H7 (cell line): Measurements from ENCODE around the gene PC. TPM values are rescaled to one million over a fixed set of nuclear protein-coding genes. Genes with fewer than 3 reads are reported as not detected.

Experiments
- DNase-seq: peaks from one replicate; pipeline ENCODE4 v3.0.0; 2012
- H3K27me3 ChIP-seq: 2 replicates; pipeline ENCODE4 v1.6.0; 2011; ENCODE audit warnings: mild to moderate bottlenecking, low read length; ENCODE audit not compliant: control insufficient read depth, insufficient read depth
- H3K36me3 ChIP-seq: replicated peaks from 2 replicates; pipeline ENCODE4 v1.5.1; 2011; ENCODE audit warnings: low read length; ENCODE audit not compliant: control insufficient read depth, insufficient read depth
- H3K4me3 ChIP-seq: 2 replicates; pipeline ENCODE4 v1.5.1; 2011; ENCODE audit warnings: low read depth, mild to moderate bottlenecking, control low read depth, low read length, moderate library complexity; ENCODE audit not compliant: insufficient read depth
- total RNA-seq: library from RNA; depleted of rRNA; stranded (reverse); fragments of >200 nt; shearing (Covaris generic); gene quantifications from 2 replicates; pipeline ENCODE4 v1.2.3, GENCODE V29; 2014

PC gene
- total RNA-seq, 1 experiment from 2014 or later, result 26.6 TPM

DNA sequence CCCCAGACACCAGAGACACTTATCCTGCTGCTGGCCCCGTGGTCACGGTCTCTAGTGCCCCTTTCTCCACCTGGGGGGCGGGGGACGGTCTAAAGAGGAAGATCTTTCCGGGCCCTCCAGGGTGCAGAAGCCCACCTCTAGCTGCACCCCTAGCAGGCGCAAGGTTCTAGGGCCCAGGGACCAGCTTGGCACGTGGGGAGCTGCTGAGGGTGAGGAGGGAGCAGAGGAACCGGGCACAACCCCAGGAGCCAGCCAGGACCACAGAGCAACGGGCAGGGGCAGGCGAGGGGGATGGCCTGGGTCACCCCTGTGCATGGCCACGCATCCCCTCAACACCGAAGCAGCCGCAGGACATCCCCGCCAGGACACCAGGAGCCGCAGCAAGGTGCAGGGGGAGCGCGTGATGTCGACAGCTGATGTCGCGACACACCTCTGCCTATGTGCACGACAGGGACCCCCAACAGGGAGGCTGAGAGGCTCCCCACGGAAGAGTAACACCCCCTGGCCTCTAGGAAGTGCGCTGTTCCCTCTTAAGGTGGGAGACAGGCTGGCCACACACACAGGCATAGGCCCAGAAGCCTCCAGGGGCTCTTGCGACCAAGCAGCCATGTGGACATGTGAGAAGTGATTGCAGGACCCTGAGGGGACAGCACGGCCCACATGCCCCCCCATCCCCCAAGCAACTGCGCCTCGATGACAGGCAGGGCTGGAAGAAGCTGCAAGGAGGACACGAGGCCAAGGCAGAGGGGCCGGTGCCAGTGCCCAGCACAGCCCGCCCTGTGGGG is 96.2 kb downstream of the PC start:
- Histone ChIP-seq H3K36me3 (no peaks in the 10 kb centered on the region), H3K4me3 (no peak overlapping the region), H3K27me3 (no peaks in the 10 kb centered on the region)
- peak; percentile 40 for DNase-seq

DNA sequence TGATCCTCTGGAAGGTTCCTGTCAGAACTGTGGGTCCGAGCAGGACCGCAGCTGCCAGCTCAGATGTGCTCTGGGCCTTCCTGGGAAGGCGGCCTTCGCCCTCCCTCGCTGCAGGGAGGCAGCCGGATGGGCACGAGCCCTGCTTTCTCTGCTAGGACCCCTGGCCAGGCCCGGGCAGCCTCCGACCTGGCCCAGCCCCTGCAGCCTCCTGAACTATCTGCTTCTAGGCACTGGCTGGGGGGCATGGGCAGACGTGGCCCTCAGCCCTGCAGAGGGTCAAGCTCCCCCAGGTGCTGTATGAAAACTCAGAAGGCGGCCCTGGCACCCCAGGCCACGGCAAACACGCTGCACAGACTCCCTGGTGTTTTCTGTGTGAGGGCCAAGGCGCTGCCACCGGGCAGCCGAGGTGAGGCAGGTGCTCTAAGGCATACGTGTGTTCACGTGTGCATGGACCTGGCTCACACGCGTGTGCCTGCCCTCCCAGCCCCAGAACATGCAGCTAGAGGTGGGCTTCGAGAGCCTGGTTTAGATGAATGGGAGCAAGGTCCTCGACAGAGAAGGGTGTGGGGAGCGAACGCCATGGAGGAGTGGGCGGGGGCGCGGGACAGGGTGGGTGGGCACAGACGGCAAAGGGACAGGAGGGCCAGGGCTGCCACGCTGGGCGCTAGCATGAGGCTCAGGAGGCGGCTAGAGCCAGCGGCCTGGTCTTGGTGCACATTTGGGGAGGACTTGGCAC is 97.0 kb downstream of the PC start:
- peak; percentile 40 for DNase-seq
- no peaks in the 10 kb centered on the region for H3K36me3 ChIP-seq
- no peaks in the 10 kb centered on the region for H3K27me3 ChIP-seq
- H3K4me3 ChIP-seq, result no peak overlapping the region

DNA sequence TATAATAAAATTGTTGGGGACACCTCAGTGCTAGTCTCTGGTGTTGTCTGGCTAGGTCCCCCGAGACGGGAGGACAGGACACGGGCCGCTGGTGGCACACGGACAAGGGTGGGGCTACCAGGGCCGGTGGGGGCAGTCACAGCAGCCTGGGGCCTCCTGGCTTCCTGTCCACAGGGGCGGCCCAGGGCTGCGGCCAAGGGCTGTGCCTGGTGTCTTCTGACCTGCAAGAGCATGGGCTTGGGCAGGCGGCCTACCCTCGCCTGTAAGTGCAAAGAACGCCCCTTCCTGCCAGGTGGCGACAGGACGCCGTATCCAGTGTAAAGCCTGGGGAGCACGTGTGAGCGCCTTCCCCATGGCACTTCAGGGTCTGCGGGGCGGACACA is 97.7 kb downstream of the PC start:
- DNase-seq, result peak; percentile 77
- H3K27me3 ChIP-seq, result no peaks in the 10 kb centered on the region
- no peak overlapping the region for H3K4me3 ChIP-seq
- no peaks in the 10 kb centered on the region for H3K36me3 ChIP-seq

DNA sequence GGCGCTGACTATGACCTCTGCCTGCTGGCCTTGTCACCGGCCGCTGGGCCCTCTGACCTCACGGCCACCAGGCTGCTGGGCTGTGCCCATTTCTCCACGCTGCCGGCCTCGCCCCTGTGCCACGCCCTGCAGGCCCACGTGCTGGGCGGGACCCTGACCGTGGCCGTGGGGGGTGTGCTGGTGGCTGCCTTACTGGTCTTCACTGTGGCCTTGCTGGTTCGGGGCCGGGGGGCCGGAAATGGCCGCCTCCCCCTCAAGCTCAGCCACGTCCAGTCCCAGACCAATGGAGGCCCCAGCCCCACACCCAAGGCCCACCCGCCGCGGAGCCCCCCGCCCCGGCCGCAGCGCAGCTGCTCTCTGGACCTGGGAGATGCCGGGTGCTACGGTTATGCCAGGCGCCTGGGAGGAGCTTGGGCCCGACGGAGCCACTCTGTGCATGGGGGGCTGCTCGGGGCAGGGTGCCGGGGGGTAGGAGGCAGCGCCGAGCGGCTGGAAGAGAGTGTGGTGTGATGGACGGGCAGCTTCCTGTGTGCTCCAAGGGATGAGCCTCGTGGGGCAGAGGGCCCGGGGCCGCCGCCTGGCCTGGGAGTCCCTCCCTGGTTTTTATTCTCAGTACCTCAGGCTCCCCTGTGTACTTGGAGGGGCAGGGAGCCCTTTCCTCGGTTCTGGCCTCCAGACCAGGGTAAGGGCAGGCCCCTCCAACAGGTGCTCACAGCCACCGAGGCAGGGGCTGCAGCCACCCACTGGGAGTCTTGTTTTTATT is 98.3 kb downstream of the PC start:
- no peaks in the 10 kb centered on the region for H3K27me3 ChIP-seq
- no peaks in the 10 kb centered on the region for H3K36me3 ChIP-seq
- no peak for DNase-seq
- H3K4me3 ChIP-seq, result no peak overlapping the region

- no peaks in the 10 kb centered on the region for H3K36me3 ChIP-seq
- no peak overlapping the region for H3K4me3 ChIP-seq
- no peaks in the 10 kb centered on the region for H3K27me3 ChIP-seq
- DNase-seq, result no peak
These were observed 99.1 kb downstream of the PC start for GRCh38 chr11:66858939-66859685.

GRCh38 chr11:66858186-66858938 is 99.8 kb downstream of the PC start:
- no peaks in the 10 kb centered on the region for H3K36me3 ChIP-seq
- H3K27me3 ChIP-seq, result no peaks in the 10 kb centered on the region
- no peak for DNase-seq
- no peak overlapping the region for H3K4me3 ChIP-seq

- Histone ChIP-seq H3K27me3 (no peaks in the 10 kb centered on the region), H3K36me3 (no peaks in the 10 kb centered on the region), H3K4me3 (no peak overlapping the region; the same call in 1 of the 2 replicates)
- no peak for DNase-seq
These were observed 100.3 kb downstream of the PC start for GRCh38 chr11:66857927-66858185.

DNA sequence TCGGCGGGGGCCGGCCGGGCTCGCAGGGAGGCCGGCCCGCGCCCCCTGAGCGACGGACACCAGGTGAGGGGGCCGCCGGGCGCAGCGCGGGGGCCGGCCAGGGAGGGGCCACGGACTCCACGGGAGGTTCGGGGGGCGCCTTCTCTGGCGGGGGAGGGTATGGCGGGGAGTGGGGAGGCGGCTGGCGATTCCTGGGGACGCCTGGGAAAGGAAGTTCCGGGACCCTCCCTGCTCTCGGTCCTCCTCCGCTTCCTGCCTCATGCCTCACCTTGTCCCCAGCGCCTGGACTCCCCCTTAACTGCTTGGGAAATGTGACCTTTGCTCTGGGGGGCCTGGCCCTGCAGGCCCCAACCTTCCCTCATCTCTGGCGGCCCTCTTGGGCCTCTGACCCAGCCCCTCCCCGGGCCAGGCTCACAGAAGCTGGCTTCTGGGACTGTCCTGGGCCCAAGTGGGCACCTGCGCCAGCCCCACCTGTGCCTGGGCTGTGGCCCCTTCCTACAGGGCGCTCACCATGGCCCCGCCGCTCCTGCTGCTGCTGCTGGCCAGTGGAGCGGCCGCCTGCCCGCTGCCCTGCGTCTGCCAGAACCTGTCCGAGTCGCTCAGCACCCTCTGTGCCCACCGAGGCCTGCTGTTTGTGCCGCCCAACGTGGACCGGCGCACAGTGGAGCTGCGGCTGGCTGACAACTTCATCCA is 100.8 kb downstream of the PC start:
- H3K4me3 ChIP-seq, result peak overlapping the region; percentile 84
- no peaks in the 10 kb centered on the region for H3K36me3 ChIP-seq
- H3K27me3 ChIP-seq, result no peaks in the 10 kb centered on the region
- DNase-seq, result peak; percentile 91

DNA sequence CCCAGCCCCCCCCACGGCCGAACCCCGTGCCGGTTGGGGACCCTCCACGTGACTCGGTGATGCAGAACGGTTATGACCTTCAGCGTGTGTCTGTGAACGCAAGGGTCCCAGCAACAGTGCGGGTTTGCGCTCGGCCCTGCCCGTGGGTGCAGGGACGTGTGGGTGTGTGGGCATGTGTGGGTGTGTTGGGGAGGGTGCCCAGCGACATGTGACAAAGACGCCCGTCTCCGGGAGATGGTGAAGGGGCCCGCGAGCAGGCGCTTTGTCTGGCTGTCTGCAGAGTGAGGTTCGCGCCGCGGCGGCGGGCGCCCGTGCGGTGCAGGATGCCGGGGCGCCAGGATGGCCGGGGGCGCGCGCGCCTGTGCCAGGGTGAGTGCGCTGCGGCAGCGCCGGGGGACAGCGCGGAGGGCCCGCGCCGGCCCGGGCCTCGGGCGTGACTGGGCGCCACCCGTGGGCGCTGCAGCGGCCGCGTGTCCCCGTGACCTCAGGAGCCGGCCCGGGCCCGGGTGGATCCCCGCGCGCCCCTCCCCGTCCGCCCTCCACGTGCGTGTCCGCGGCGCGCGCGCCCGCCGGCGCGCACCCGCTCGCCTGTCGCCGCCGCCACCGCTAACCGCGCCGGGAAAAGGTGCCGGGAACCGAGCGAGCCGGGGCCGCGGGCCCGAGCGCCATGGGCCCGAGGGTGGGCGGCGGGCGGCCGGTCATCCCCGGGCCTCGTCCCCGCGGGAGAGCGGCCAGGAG is 101.5 kb downstream of the PC start, which contains the start of gene LRFN4:
TSS of gene LRFN4 (plus strand) at position 569 of the 738 bp plus-strand sequence. CDS start 681 bp downstream, outside the sequence.
- Histone ChIP-seq H3K4me3 (peak within 1 kb of the TSS; percentile 84), H3K27me3 (no peaks in the 10 kb centered on the region), H3K36me3 (no peaks in the 10 kb centered on the region)
- DNase-seq, result peak; percentile 94

GRCh38 chr11:66855574-66856495 is 102.3 kb downstream of the PC start:
- H3K27me3 ChIP-seq, result no peaks in the 10 kb centered on the region
- peak overlapping the region; percentile 84 for H3K4me3 ChIP-seq
- peak; percentile 100 for DNase-seq
- no peaks in the 10 kb centered on the region for H3K36me3 ChIP-seq

DNA sequence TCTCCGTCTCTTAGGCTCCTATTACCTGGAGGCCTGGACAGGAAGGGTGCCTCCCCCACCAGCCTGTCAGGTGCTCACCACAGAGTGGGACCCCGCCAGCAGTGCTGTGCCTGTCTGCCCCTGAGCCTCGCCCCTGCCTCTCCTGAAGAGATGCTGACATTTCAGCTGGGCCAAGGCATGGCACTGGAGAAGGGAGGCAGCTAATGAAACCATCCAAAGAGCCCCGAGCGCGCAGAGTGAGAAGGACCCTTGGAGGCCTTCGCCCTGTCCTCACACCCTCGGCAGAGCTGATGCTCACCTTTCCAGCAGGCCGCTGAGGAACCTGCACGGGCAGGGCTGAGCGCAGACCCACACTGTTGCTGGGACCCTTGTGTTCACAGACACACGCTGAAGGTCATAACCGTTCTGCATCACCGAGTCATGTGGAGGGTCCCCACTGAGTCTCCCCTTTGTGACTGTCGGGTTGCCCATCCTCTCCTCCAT is 103.4 kb downstream of the PC start:
- DNase-seq, result peak; percentile 35
- H3K36me3 ChIP-seq, result no peaks in the 10 kb centered on the region; the same call in 1 of the 2 replicates
- no peaks in the 10 kb centered on the region for H3K27me3 ChIP-seq
- no peak overlapping the region for H3K4me3 ChIP-seq

DNA sequence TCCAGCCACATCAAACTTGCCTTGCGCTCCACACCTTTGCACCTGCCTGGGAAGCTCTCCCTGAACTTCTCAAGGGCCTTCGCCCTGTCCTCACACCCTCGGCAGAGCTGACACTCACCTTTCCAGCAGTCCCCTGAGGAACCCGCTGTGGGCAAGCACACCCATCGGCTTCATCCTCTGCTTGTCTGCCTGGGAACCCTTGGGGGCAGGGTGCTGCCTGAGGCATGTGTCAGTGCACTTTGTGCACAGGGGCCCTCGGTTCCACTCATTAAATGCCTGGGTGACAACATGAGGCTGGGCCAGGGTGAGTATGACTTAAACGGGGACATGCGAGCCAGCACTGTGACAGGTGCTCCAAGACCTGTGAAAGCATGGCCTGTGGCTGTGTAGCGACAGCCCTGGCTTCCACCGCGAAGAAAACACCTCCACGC is 103.9 kb downstream of the PC start:
- DNase-seq, result peak; percentile 34
- no peak overlapping the region for H3K4me3 ChIP-seq
- no peaks in the 10 kb centered on the region; the same call in 1 of the 2 replicates for H3K36me3 ChIP-seq
- no peaks in the 10 kb centered on the region for H3K27me3 ChIP-seq
